A549 (cell line): ENCODE results near the gene PRKAG2.

Experiments used
- BHLHE40 ChIP-seq: IDR thresholded peaks from 2 replicates; pipeline ENCODE4 v1.6.1; 2012; ENCODE audit warnings: low read depth, low read length, inconsistent platforms
- MAFK ChIP-seq: fragments of 450-650 bp; IDR thresholded peaks from 2 replicates; pipeline ENCODE4 v1.6.1; 2014; ENCODE audit not compliant: partially characterized antibody
- REST ChIP-seq: fragments of 200-600 bp; sonication (generic); IDR thresholded peaks from 2 replicates; pipeline ENCODE4 v1.6.1; 2016; ENCODE audit warnings: antibody characterized with exemption, mild to moderate bottlenecking, moderate library complexity
- TF ChIP-seq, protein P1 (sequence below): IDR thresholded peaks from 2 replicates; pipeline ENCODE4 v1.6.1; 2012

DNA sequence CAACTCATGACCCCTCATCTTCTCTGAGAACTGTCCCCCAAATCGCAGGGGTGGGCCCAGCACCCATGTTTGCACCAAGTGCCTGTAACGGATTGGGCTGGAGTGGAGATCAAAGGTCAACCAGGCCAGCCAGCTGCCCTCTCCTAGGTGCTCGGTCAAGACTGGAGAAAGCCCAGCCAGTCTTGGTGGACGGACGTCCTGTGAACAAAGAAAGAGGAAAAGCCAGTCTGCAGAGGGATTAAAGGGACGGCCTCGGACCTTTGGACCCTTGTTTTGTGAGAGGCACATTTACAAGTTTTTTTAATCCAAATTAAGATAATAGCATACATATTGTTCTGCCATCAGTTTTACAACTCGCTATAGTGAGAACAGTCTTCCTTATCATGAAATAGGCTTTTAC is 47.6 kb upstream of the PRKAG2 start:
- TF ChIP-seq BHLHE40 (no peak), MAFK (no peak), REST (no peak)
- TF ChIP-seq, protein P1, sequence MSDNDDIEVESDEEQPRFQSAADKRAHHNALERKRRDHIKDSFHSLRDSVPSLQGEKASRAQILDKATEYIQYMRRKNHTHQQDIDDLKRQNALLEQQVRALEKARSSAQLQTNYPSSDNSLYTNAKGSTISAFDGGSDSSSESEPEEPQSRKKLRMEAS = no peak
